Right lobe of liver (tissue), 4 donors: ENCODE data around the gene C1orf116.

ENCODE experiments used
- CTCF ChIP-seq, 4 donors: fragments of 200-600 bp in 3 of 4; fragments of 450-650 bp in 1 of 4; IDR thresholded peaks; one replicate each; pipeline versions ENCODE4 v1.5.1 to v1.8.0; 2016 to 2022; ENCODE audit warnings: antibody characterized with exemption in 4 of 4, mild to moderate bottlenecking in 2 of 4
- POLR2A ChIP-seq: fragments of 450-650 bp; IDR thresholded peaks from one replicate; pipeline ENCODE4 v1.6.1; 2017; ENCODE audit warnings: antibody characterized with exemption, mild to moderate bottlenecking
- donor health status: DM: no; HTN: no; CAD: no.
- donor health status: DM: no; HTN: no; CAD: no.
- donor health status: DM: no; HTN: yes; CAD: no.

GRCh38 chr1:207054491-207054890 lies 21.9 kb upstream of the C1orf116 start:
- TF ChIP-seq POLR2A = no peak
- no peak for TF ChIP-seq CTCF (IDR thresholded peaks at IDR 0.05)
